BLaER1 (cell line): ENCODE results near the gene CELF4.
A peak's percentile ranks its signal among the peaks of the same experiment; 100 is the strongest.

Experiments
- H3K27ac ChIP-seq: shearing (Covaris generic); formaldehyde crosslinking; 2 replicates; pipeline ENCODE4 v1.8.1; 2022
- H3K27me3 ChIP-seq: shearing (Covaris generic); formaldehyde crosslinking; 2 replicates; pipeline ENCODE4 v1.8.1; 2022
- H3K36me3 ChIP-seq: shearing (Covaris generic); formaldehyde crosslinking; 2 replicates; pipeline ENCODE4 v1.8.1; 2022
- H3K4me1 ChIP-seq: shearing (Covaris generic); formaldehyde crosslinking; 2 replicates; pipeline ENCODE4 v1.8.1; 2022
- H3K4me2 ChIP-seq: shearing (Covaris generic); formaldehyde crosslinking; 2 replicates; pipeline ENCODE4 v1.8.1; 2022
- H3K4me3 ChIP-seq: shearing (Covaris generic); formaldehyde crosslinking; 2 replicates; pipeline ENCODE4 v1.8.1; 2022
- H3K9ac ChIP-seq: shearing (Covaris generic); formaldehyde crosslinking; 2 replicates; pipeline ENCODE4 v1.8.1; 2022
- H3K9me3 ChIP-seq: shearing (Covaris generic); formaldehyde crosslinking; 2 replicates; pipeline ENCODE4 v1.8.1; 2022
- H4K20me1 ChIP-seq: shearing (Covaris generic); formaldehyde crosslinking; 2 replicates; pipeline ENCODE4 v1.8.1; 2022
- Cebpa-rat ChIP-seq: shearing (Covaris generic); IDR thresholded peaks from 2 replicates; pipeline ENCODE4 v1.8.1; 2022

Gene CELF4

GRCh38 chr18:37440206-37440605 lies 125.4 kb downstream of the CELF4 start:
- H3K27me3 ChIP-seq: no peaks in the 10 kb centered on the region
- no peaks in the 10 kb centered on the region for H3K36me3 ChIP-seq
- H3K4me1 ChIP-seq: peaks cover 91% of the 10 kb centered on the region
- no peaks in the 10 kb centered on the region for H4K20me1 ChIP-seq
- H3K9me3 ChIP-seq: 0 out of 2 replicates have a peak, but pooled peaks cover 5% of the 10 kb centered on the region
- peak overlapping the region; percentile 71 for H3K4me2 ChIP-seq
- peak overlapping the region; percentile 61 for H3K27ac ChIP-seq
- no peak for TF ChIP-seq Cebpa-rat
- H3K4me3 ChIP-seq: no peak overlapping the region
- H3K9ac ChIP-seq: peak overlapping the region; percentile 38; the same call in 1 of the 2 replicates

- H3K9ac ChIP-seq: no peak overlapping the region
- H3K9me3 ChIP-seq: 0 out of 2 replicates have a peak, but pooled peaks cover 5% of the 10 kb centered on the region
- no peak for TF ChIP-seq Cebpa-rat
- H3K4me2 ChIP-seq: peak overlapping the region; percentile 45
- no peaks in the 10 kb centered on the region for H4K20me1 ChIP-seq
- H3K27ac ChIP-seq: peak overlapping the region; percentile 19; the same call in 1 of the 2 replicates
- no peaks in the 10 kb centered on the region for H3K27me3 ChIP-seq
- H3K4me1 ChIP-seq: peaks cover 93% of the 10 kb centered on the region
- no peak overlapping the region for H3K4me3 ChIP-seq
- H3K36me3 ChIP-seq: no peaks in the 10 kb centered on the region
Measured at GRCh38 chr18:37438417-37439180, 127.0 kb downstream of the CELF4 start.

- Histone ChIP-seq H3K27ac (peak overlapping the region; percentile 89), H3K4me1 (peaks cover 98% of the 10 kb centered on the region), H3K9ac (peak overlapping the region; percentile 76), H3K9me3 (0 out of 2 replicates have a peak, but pooled peaks cover 5% of the 10 kb centered on the region), H3K4me2 (peak overlapping the region; percentile 87), H4K20me1 (no peaks in the 10 kb centered on the region), H3K27me3 (no peaks in the 10 kb centered on the region), H3K4me3 (0 out of 2 replicates have a peak overlapping the region, but pooled peaks have one; percentile 9), H3K36me3 (no peaks in the 10 kb centered on the region)
- TF ChIP-seq Cebpa-rat: no peak
Measured at GRCh38 chr18:37435996-37436395, 129.6 kb downstream of the CELF4 start.

- Histone ChIP-seq H3K4me2 (peak overlapping the region; percentile 87), H3K4me3 (0 out of 2 replicates have a peak overlapping the region, but pooled peaks have one; percentile 9), H3K27me3 (no peaks in the 10 kb centered on the region), H3K27ac (peak overlapping the region; percentile 89), H4K20me1 (no peaks in the 10 kb centered on the region), H3K9ac (peak overlapping the region; percentile 76), H3K9me3 (0 out of 2 replicates have a peak, but pooled peaks cover 5% of the 10 kb centered on the region), H3K36me3 (no peaks in the 10 kb centered on the region), H3K4me1 (peaks cover 98% of the 10 kb centered on the region)
- TF ChIP-seq Cebpa-rat: no peak
Measured at GRCh38 chr18:37435150-37435867, 130.3 kb downstream of the CELF4 start.

- H3K27me3 ChIP-seq: no peaks in the 10 kb centered on the region
- H3K36me3 ChIP-seq: no peaks in the 10 kb centered on the region
- H3K4me1 ChIP-seq: peaks cover 98% of the 10 kb centered on the region
- H3K27ac ChIP-seq: peak overlapping the region; percentile 89
- no peak overlapping the region for H3K4me3 ChIP-seq
- 0 out of 2 replicates have a peak, but pooled peaks cover 5% of the 10 kb centered on the region for H3K9me3 ChIP-seq
- no peak for TF ChIP-seq Cebpa-rat
- peak overlapping the region; percentile 87 for H3K4me2 ChIP-seq
- no peak overlapping the region for H3K9ac ChIP-seq
- H4K20me1 ChIP-seq: no peaks in the 10 kb centered on the region
Measured at GRCh38 chr18:37434161-37434860, 131.3 kb downstream of the CELF4 start.

GRCh38 chr18:37432436-37433195 lies 133.0 kb downstream of the CELF4 start:
- Histone ChIP-seq H3K27me3 (no peaks in the 10 kb centered on the region), H3K4me1 (peaks cover 100% of the 10 kb centered on the region), H3K27ac (peak overlapping the region; percentile 33), H3K9me3 (0 out of 2 replicates have a peak, but pooled peaks cover 2% of the 10 kb centered on the region), H3K9ac (no peak overlapping the region), H4K20me1 (no peaks in the 10 kb centered on the region), H3K4me2 (peak overlapping the region; percentile 56), H3K4me3 (no peak overlapping the region), H3K36me3 (no peaks in the 10 kb centered on the region)
- TF ChIP-seq Cebpa-rat: no peak

- no peak overlapping the region for H3K9ac ChIP-seq
- H3K4me1 ChIP-seq: peaks cover 100% of the 10 kb centered on the region
- H3K27ac ChIP-seq: 0 out of 2 replicates have a peak overlapping the region, but pooled peaks have one; percentile 16
- H3K4me2 ChIP-seq: peak overlapping the region; percentile 89
- H4K20me1 ChIP-seq: no peaks in the 10 kb centered on the region
- no peaks in the 10 kb centered on the region for H3K9me3 ChIP-seq
- no peaks in the 10 kb centered on the region for H3K36me3 ChIP-seq
- TF ChIP-seq Cebpa-rat: no peak
- no peak overlapping the region for H3K4me3 ChIP-seq
- no peaks in the 10 kb centered on the region for H3K27me3 ChIP-seq
Measured at GRCh38 chr18:37430357-37431076, 135.1 kb downstream of the CELF4 start.

- Histone ChIP-seq H3K4me3 (peak overlapping the region; percentile 49; the same call in 1 of the 2 replicates), H3K4me1 (peaks cover 100% of the 10 kb centered on the region), H3K4me2 (peak overlapping the region; percentile 89), H3K9ac (no peak overlapping the region), H3K27me3 (no peaks in the 10 kb centered on the region), H3K36me3 (no peaks in the 10 kb centered on the region), H3K9me3 (no peaks in the 10 kb centered on the region), H3K27ac (peak overlapping the region; percentile 84; the same call in 1 of the 2 replicates), H4K20me1 (no peaks in the 10 kb centered on the region)
- TF ChIP-seq Cebpa-rat: no peak
Measured at GRCh38 chr18:37429791-37430190, 135.8 kb downstream of the CELF4 start.
